GM08714 (cell line): ENCODE measurements around the gene SPATA12.

Experiments used
- H3K4me3 ChIP-seq: fragments of 200-500 bp; sonication (Bioruptor generic); 2 replicates; pipeline ENCODE4 v1.5.1; 2014; ENCODE audit warnings: mild to moderate bottlenecking, low read length, inconsistent platforms
- ZNF274 ChIP-seq: IDR thresholded peaks from 2 replicates; pipeline ENCODE4 v1.6.1; 2012; ENCODE audit warnings: mild to moderate bottlenecking, low read depth, low read length

The SPATA12 gene

DNA sequence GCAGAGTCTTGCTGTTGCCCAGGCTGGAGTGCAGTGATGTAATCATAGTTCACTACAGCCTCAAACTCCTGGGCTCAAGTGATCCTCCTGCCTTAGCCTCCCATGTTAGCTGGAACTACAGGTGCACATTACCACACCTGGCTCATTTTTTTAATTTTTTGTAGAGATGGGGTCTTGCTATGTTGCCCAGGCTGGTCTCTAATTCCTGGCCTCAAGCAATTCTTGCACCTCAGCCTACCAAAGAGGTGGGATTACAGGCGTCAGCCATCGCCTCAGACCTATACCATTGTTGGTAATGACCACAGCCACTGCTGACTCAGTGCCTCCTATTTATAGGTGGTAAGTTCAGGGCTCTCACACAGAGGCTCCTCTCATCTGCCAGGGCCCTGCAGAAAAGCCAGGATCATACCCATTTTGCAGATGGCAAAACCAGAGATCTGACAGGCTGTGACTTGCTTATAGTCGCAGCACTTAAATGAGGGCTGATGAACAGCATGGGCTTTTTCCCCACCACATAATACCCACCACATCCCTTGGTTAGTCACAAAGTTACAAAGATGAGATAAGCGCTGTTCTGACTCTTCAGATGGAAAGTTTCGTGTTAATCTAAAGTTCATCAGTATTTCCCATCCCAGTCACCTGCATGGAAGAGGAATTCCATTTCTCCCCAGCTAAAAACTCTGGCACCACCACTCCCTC lies 21.8 kb upstream of the SPATA12 start:
- no peak for TF ChIP-seq ZNF274
- no peak overlapping the region for H3K4me3 ChIP-seq

DNA sequence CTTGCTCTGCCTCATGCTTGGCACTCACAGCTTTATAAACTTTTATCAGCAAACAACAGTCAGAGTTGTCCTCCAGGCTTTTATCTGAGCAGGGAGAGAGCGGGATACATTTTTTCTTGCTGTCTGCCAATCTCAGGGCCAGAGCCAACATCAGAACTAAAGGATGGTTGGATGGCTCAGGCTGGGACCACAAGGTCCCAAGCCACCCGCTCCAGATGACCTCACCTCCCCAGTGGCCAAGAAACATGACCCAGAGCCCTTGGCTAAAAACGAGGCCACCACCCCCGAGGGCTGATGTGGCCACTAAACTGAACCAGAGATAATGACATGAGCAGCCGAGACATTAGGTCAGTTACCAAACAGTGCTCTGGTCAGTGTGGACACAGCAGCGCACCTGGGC lies 18.8 kb upstream of the SPATA12 start:
- no peak overlapping the region for H3K4me3 ChIP-seq
- TF ChIP-seq ZNF274: no peak

DNA sequence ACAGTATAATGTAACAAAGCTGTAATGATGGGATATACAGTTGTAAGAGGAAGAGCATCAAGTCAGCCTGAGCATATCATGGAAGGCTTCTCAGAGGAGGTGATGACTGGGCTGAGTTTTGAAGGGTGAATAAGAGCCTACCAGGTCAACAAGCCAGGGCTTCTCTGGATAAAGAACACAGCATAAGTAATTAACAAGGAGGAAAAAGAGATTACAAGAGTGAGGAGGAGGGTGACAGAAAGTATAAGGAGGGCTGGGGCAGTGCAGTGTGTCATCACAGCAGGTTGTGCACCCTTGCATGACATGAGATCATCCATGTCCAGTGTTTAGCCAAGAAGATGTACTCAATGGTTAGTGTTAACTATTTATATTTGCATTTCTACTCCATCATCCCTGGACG lies 16.9 kb upstream of the SPATA12 start:
- H3K4me3 ChIP-seq: no peak overlapping the region
- no peak for TF ChIP-seq ZNF274

DNA sequence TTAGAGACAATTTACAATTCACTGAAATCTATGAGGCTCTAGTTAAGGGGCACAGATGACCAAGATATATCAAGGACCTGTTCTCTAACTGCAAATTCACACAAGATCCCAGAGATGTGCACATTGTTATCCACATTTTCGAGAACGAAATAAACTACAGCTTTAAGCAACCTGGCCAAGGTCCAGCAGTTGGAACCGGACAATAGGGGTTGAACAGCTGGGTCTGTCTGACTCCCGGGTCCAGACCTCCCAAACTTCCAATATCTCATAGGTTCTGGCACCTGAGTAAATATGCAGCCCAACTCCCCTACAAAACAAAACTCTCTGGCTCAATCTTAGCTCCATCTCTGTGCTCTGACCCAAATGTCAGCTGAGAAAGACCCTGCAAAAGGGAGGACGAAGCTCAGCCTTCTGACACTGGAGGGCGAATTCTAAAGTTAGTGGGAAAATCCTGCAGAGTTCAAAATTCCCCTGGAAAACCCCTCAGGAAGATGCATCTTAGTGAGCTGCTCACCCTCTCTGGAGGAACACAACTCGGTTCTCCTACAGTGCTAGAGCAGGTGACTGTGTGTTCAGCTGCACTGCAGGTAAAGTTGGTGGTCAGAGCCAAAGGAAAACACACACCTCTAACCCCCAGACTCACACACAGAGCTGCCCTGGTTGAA lies 14.2 kb upstream of the SPATA12 start:
- H3K4me3 ChIP-seq: no peak overlapping the region
- TF ChIP-seq ZNF274: no peak

DNA sequence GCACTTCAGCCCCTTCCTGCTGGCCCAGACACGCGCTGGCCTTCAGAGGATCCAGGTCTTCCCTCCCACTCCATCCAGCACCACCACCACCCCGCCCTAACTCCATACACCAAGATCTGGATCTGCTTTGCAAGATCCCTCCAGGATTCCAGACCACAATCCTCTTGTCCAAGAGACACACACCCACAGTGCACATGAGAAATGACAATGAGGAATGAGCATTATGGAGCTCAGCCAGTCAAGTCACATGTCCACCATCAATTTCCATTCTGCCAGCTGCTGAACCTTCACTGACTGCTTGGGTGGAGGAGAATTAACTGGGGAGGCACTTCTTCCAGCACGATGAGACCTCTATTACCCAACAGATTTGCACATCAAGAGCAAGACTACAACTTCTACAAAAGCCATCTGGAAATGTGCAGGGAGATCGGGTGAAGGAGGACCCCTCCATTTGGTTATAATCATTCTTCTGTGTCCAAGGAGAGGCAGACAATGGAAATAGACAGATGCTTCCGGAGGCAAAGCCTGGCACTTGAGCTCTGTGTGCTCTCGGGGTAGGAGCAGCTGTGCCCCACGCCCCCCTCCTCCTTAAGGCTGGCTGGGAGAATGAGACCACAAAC lies 12.3 kb upstream of the SPATA12 start:
- TF ChIP-seq ZNF274: no peak
- no peak overlapping the region for H3K4me3 ChIP-seq

DNA sequence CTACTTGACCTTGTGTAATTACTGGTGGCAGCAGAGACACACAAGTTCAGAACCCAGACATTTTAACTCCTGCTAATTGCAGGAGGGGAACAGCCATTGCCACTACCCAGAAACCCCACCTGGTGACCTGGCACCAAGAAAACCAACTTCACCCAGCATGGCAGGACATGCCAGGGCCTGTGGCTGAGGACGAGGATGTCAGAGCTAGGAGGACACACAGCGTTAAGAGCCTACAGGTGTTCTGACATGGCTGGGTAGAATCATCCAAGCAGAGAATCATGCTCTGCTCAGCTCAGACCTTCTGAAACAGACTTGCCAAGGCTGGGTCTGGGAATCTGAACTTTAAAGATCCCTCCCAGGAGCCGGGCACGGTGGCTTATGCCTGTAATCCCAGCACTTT lies 11.7 kb upstream of the SPATA12 start:
- TF ChIP-seq ZNF274: no peak
- H3K4me3 ChIP-seq: no peak overlapping the region

DNA sequence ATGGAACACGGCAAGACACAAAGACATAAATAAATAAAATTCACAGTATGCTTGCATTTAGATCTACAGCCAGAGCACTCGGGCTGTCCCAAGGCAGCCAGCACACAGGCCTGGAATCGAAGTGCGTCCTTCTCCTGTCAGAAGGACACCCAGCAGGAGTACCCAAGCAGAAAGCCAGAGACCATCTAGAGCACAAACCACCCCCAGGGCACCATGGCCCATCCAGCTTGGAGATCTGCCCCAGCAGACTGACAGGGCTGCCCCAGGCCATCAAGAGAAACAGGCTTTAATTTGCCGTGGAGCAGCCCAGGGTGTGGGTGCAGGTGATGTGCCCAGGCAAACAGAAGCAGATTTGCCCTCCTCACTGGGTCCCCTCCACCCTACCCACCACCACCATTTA lies 7.8 kb upstream of the SPATA12 start:
- no peak for TF ChIP-seq ZNF274
- no peak overlapping the region for H3K4me3 ChIP-seq

DNA sequence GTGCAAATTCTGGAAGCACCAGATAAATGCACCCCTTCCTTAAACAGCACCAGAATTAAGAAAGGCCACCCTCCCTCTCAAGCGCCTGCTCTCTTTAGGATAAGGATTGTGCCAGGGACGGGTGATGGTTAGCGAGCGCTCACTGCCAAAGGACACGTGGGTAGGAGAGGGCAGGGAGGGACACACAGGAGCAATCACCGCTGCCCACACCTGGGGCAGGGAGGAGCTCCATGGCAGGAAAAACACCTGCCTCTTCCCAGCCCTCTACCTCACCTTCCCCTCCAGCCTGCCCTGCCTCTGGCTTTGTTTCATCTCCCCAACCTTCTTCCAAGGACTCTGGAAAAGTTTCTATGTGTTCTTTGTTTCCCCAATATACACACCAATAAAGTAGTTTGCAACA lies 7.3 kb upstream of the SPATA12 start:
- H3K4me3 ChIP-seq: no peak overlapping the region
- TF ChIP-seq ZNF274: no peak

DNA sequence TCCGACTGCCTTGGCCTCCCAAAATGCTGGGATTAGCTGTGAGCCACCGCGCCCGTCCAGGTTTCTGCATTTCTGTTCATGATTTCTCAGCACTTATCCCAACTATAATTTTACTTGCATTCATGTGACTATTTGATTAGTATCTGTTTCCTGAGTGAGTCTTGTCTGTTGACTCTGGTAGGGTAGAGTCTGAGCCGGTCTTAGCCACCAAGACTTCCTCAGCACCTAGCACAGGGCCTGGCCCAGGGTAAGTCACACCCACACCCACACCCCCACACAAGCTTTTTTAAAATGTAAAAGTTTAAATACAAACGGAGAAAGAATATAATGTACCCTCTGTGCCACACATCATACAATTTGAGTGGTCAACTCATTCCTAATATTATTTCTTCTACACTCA lies 3.1 kb upstream of the SPATA12 start:
- H3K4me3 ChIP-seq: no peak overlapping the region
- TF ChIP-seq ZNF274: no peak

DNA sequence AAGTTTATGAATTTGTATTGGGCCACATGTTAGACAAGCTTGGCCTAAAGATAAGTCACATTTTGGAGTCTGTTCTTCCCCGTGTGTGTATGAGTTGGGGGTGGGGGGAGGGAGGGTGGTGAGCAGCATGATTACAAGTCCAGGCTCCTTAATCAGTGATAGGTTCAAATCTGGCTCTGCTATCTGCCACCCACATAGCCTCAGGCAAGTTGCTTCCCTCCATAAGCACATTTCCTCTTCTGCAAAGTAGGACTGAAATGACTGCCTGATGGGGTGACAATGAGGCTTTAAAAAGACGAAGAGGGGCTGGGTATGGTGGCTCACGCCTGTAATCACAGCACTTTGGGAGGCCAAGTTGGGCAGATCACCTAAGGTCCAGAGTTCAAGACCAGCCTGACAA lies 1.1 kb upstream of the SPATA12 start:
- H3K4me3 ChIP-seq: no peak overlapping the region
- no peak for TF ChIP-seq ZNF274

DNA sequence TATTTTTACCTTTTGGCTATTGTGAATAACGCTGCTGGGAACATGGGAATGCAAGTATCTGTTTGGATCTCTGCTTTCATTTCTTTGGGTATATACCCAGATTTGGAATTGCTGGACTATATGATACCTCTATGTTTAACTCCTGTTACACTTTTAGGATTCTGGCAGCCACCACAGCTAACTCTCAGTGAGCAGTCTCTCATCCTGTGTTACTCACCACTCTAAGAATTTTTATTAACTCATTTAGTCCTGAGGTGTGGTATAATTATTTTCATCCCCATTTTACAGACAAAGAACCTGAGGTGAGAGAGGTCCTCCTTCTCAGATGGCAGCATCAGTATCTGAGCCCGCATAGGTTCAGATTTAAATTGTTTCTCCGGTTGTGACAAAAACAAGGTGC lies 1.1 kb downstream of the SPATA12 start:
- no peak for TF ChIP-seq ZNF274
- no peak overlapping the region for H3K4me3 ChIP-seq

DNA sequence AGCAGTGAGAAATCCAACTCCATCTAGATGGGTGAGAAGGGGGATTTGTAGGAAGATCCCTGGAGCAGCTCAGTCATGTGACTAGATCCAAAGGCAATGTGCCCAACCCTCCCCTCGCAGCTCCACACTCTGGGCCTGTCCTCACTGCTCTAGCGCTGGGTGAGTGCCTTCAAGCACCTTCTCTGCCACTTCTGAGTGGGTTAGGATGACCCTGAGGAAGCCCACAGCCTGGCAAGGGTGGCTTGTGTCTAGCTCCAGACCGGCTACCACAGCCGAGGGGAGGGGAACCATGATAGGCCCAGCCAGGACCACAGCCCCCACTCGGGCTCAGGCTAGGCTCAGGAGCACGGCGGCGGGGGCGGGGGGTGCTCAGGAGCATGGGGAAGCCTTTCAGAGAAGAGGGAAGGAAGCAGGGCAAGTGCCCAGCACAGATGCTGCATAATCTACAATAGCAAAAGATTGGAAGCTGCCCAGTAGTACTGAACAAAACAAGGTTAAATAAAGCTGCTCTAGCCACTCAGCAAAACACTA lies 1.7 kb downstream of the SPATA12 start:
- TF ChIP-seq ZNF274: no peak

DNA sequence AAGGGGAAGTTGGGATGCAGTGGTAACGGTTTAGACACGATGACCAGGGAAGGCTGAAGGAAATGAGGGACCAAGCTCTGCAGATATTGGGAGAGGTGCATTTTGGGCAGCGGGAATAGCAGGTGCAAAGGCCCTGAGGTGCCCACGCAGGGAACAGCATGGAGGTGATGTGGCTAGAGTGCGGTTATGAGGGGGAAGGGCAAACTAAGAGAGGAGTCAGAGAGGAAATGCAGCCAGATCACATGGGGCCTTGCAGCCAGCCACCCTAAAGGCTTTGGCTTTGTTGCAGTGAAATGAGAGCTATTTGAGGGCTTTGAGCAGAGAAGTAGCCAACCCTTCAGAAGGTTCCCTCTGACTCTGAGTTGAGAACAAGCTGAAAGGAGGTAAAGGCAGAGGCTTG lies 2.6 kb downstream of the SPATA12 start:
- H3K4me3 ChIP-seq: no peak overlapping the region
- no peak for TF ChIP-seq ZNF274

More for the DNA sequence above, 1.7 kb downstream of the SPATA12 start:
- H3K4me3 ChIP-seq: no peak overlapping the region

DNA sequence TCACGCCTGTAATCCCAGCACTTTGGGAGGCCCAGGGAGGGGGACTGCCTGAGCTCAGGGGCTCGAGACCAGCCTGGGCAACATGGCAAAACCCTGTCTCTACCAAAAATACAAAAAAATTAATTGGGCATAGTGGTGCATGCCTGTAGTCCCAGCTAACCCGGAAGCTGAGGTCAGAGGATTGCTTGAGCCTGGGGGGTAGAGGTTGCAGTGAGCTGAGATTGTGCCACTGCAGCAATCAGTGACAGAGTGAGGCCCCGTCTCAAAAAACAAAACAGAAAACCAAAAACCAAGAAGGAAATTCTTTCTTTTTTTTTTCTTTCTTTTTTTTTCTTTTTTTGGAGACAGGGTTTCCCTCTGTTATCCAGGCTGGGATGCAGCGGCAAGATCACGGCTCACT lies 3.5 kb downstream of the SPATA12 start:
- no peak overlapping the region for H3K4me3 ChIP-seq
- no peak for TF ChIP-seq ZNF274

DNA sequence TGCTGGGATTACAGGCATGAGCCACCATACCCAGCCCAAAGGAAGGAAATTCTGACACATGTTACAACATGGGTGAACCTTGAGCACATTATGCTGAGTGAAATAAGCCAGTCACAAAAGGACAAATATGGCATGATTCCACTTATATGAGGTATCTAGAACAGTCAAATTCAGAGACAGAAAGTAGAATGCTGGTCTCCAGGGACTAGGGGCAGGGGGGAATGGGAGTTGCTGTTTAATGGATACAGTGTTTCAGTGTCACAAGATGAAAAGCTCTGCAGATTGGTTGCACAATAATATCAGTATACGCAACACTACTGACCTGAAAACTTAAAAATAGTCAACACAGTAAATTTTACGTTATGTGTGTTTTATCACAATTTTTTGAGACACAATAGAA lies 4.1 kb downstream of the SPATA12 start:
- H3K4me3 ChIP-seq: no peak overlapping the region
- TF ChIP-seq ZNF274: no peak
